SK-N-SH treated with all-trans-retinoic acid at 6 μM for 48 hours (cell line): ENCODE measurements around the gene C3orf18.

Experiments
- ARNTL ChIP-seq: fragments of 450-650 bp; formaldehyde crosslinking; IDR thresholded peaks from 2 replicates; pipeline ENCODE4 v1.5.0; 2020; ENCODE audit warnings: low read depth, mild to moderate bottlenecking, moderate library complexity, borderline replicate concordance
- CSDC2 ChIP-seq: fragments of 250-450 bp; sonication (Bioruptor Pico); IDR thresholded peaks from 2 replicates; pipeline ENCODE4 v1.5.0; 2020; ENCODE audit warnings: mild to moderate bottlenecking, moderate library complexity
- ESRRG ChIP-seq: fragments of 250-450 bp; sonication (Bioruptor Pico); IDR thresholded peaks from 2 replicates; pipeline ENCODE4 v1.6.1; 2021; ENCODE audit warnings: mild to moderate bottlenecking
- GLIS3 ChIP-seq: fragments of 250-450 bp; sonication (Bioruptor Pico); IDR thresholded peaks from 2 replicates; pipeline ENCODE4 v1.5.0; 2020; ENCODE audit warnings: mild to moderate bottlenecking, moderate library complexity
- PPARA ChIP-seq: fragments of 250-450 bp; sonication (Bioruptor Pico); IDR thresholded peaks from 2 replicates; pipeline ENCODE4 v1.5.0; 2020; ENCODE audit warnings: mild to moderate bottlenecking, borderline replicate concordance
- SNAI2 ChIP-seq: fragments of 250-450 bp; sonication (Bioruptor Pico); IDR thresholded peaks from 2 replicates; pipeline ENCODE4 v1.5.0; 2020; ENCODE audit warnings: mild to moderate bottlenecking, moderate library complexity
- ZFP30 ChIP-seq: fragments of 450-650 bp; formaldehyde crosslinking; IDR thresholded peaks from 2 replicates; pipeline ENCODE4 v1.5.0; 2022; ENCODE audit warnings: mild to moderate bottlenecking, moderate library complexity
- ZNF70 ChIP-seq: fragments of 450-650 bp; formaldehyde crosslinking; IDR thresholded peaks from 2 replicates; pipeline ENCODE4 v1.5.0; 2020; ENCODE audit warnings: mild to moderate bottlenecking, moderate library complexity
- TF ChIP-seq, protein P1 (sequence below): fragments of 250-450 bp; sonication (Bioruptor Pico); IDR thresholded peaks from 2 replicates; pipeline ENCODE4 v1.8.0; 2021; ENCODE audit warnings: low read depth, mild to moderate bottlenecking, moderate library complexity, borderline replicate concordance
- TF ChIP-seq, protein P2 (sequence below): fragments of 250-450 bp; sonication (Bioruptor Pico); IDR thresholded peaks from 2 replicates; pipeline ENCODE4 v1.8.0; 2020; ENCODE audit warnings: mild to moderate bottlenecking, moderate library complexity, borderline replicate concordance
- TF ChIP-seq, protein P3 (sequence below): fragments of 250-450 bp; sonication (Bioruptor Pico); IDR thresholded peaks from 2 replicates; pipeline ENCODE4 v1.5.1; 2020; ENCODE audit warnings: low read depth, mild to moderate bottlenecking, moderate library complexity

GRCh38 chr3:50582083-50582482 lies 14.5 kb upstream of the C3orf18 start:
- TF ChIP-seq PPARA (no peak), ZNF70 (CRISPR knock-in tag) (no peak), SNAI2 (CRISPR knock-in tag) (no peak), ARNTL (CRISPR knock-in tag) (no peak), CSDC2 (CRISPR knock-in tag) (no peak), ESRRG (CRISPR knock-in tag) (no peak), GLIS3 (CRISPR knock-in tag) (no peak), ZFP30 (CRISPR knock-in tag) (no peak)
- TF ChIP-seq, protein P1, sequence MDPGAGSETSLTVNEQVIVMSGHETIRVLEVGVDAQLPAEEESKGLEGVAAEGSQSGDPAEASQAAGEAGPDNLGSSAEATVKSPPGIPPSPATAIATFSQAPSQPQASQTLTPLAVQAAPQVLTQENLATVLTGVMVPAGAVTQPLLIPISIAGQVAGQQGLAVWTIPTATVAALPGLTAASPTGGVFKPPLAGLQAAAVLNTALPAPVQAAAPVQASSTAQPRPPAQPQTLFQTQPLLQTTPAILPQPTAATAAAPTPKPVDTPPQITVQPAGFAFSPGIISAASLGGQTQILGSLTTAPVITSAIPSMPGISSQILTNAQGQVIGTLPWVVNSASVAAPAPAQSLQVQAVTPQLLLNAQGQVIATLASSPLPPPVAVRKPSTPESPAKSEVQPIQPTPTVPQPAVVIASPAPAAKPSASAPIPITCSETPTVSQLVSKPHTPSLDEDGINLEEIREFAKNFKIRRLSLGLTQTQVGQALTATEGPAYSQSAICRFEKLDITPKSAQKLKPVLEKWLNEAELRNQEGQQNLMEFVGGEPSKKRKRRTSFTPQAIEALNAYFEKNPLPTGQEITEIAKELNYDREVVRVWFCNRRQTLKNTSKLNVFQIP (CRISPR knock-in tag), result no peak
- TF ChIP-seq, protein P2, sequence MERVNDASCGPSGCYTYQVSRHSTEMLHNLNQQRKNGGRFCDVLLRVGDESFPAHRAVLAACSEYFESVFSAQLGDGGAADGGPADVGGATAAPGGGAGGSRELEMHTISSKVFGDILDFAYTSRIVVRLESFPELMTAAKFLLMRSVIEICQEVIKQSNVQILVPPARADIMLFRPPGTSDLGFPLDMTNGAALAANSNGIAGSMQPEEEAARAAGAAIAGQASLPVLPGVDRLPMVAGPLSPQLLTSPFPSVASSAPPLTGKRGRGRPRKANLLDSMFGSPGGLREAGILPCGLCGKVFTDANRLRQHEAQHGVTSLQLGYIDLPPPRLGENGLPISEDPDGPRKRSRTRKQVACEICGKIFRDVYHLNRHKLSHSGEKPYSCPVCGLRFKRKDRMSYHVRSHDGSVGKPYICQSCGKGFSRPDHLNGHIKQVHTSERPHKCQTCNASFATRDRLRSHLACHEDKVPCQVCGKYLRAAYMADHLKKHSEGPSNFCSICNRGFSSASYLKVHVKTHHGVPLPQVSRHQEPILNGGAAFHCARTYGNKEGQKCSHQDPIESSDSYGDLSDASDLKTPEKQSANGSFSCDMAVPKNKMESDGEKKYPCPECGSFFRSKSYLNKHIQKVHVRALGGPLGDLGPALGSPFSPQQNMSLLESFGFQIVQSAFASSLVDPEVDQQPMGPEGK (CRISPR knock-in tag), result no peak
- TF ChIP-seq, protein P3, sequence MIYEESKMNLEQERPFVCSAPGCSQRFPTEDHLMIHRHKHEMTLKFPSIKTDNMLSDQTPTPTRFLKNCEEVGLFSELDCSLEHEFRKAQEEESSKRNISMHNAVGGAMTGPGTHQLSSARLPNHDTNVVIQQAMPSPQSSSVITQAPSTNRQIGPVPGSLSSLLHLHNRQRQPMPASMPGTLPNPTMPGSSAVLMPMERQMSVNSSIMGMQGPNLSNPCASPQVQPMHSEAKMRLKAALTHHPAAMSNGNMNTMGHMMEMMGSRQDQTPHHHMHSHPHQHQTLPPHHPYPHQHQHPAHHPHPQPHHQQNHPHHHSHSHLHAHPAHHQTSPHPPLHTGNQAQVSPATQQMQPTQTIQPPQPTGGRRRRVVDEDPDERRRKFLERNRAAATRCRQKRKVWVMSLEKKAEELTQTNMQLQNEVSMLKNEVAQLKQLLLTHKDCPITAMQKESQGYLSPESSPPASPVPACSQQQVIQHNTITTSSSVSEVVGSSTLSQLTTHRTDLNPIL (CRISPR knock-in tag), result no peak
